OCI-LY1 (cell line): ENCODE results near the gene MFRP.

Experiments
- CTCF ChIP-seq: fragments of 200-600 bp; sonication (generic), shearing (Covaris generic); IDR thresholded peaks from 2 replicates; pipeline ENCODE4 v1.5.1; 2017; ENCODE audit warnings: mild to moderate bottlenecking, antibody characterized with exemption, low read length, moderate library complexity, mixed read lengths
- EZH2 ChIP-seq: fragments of 200-600 bp; sonication (generic), shearing (Covaris generic); IDR thresholded peaks from 2 replicates; pipeline ENCODE4 v1.8.0; 2017; ENCODE audit warnings: borderline replicate concordance, mixed run types, mild to moderate bottlenecking, antibody characterized with exemption, low read length, moderate library complexity, mixed read lengths

GRCh38 chr11:119376197-119376847 lies 29.8 kb upstream of the MFRP start:
- TF ChIP-seq CTCF: no peak
- TF ChIP-seq EZH2: no peak
